Measurements from ENCODE around the gene ADPRS. TPM values are rescaled to one million over a fixed set of nuclear protein-coding genes. Genes with fewer than 3 reads are reported as not detected.
A peak's percentile ranks its signal among the peaks of the same experiment; 100 is the strongest.

Gene ADPRS
- total and polyA plus RNA-seq, 9 of the 15 experiments (the other 6 are each of a cell fraction or from before 2014, with no cell fraction given): 5.9 to 40.0 (median 27.4) TPM

DNA sequence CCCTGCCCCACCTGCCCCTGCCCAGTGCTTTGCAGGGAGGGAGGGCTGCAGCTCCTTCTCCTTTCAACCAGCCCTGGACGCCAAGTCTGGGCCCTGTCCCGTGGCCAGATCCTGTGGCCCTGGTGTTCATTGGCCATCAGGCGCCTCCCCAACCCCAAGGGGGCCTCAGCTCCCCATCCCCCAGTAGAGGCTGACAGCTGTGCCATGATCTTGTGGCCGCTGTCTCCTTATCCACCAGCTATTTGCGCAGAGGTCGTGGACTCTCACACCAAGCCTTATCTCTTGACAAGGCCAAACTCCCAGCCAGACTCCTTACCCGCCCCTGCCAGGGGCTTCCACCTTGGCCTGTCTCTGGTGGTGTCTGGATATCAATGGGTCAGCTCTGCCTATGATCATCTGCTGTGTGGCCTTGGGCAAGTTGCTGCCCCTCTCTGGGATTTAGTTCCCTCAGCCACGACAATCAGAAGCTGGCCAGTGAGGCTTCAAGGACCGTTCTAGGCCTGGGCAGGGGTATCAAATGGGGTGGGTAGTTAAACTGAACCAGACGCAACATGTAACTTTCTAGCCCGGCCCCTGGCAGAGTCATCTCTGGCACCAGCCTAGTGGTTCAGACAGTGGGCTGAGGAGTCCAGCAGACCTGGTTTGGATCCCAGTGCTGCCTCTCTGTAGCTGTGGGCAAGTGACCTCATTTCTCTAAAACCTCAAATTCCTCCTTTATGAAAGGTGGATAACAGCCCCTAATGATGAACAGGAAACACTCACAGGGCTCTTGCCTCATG, 39.6 kb downstream of the ADPRS start (continued):
- TF ChIP-seq, protein P1, sequence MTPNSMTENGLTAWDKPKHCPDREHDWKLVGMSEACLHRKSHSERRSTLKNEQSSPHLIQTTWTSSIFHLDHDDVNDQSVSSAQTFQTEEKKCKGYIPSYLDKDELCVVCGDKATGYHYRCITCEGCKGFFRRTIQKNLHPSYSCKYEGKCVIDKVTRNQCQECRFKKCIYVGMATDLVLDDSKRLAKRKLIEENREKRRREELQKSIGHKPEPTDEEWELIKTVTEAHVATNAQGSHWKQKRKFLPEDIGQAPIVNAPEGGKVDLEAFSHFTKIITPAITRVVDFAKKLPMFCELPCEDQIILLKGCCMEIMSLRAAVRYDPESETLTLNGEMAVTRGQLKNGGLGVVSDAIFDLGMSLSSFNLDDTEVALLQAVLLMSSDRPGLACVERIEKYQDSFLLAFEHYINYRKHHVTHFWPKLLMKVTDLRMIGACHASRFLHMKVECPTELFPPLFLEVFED (CRISPR knock-in tag; conservative IDR thresholded peaks at IDR 0.05): no peak
- no peak for TF ChIP-seq PTRF (tag; IDR thresholded peaks at IDR 0.05)
- no peak for TF ChIP-seq SIN3A (IDR thresholded peaks at IDR 0.05; ENCODE audit: borderline replicate concordance in 2 of 2, control insufficient read depth in 1 of 2, low read depth in 2 of 2, low read length in 2 of 2)
- no peak for TF ChIP-seq BACH1 (tag; IDR thresholded peaks at IDR 0.05)
- TF ChIP-seq SREBF2 (CRISPR knock-in tag; IDR thresholded peaks at IDR 0.05): no peak
- TF ChIP-seq STAT5A (IDR thresholded peaks at IDR 0.05; ENCODE audit: borderline replicate concordance, low read length): no peak
- no peak for TF ChIP-seq L3MBTL2 (IDR thresholded peaks at IDR 0.05)
- TF ChIP-seq MCM7 (IDR thresholded peaks at IDR 0.05): no peak
- TF ChIP-seq, protein P2, sequence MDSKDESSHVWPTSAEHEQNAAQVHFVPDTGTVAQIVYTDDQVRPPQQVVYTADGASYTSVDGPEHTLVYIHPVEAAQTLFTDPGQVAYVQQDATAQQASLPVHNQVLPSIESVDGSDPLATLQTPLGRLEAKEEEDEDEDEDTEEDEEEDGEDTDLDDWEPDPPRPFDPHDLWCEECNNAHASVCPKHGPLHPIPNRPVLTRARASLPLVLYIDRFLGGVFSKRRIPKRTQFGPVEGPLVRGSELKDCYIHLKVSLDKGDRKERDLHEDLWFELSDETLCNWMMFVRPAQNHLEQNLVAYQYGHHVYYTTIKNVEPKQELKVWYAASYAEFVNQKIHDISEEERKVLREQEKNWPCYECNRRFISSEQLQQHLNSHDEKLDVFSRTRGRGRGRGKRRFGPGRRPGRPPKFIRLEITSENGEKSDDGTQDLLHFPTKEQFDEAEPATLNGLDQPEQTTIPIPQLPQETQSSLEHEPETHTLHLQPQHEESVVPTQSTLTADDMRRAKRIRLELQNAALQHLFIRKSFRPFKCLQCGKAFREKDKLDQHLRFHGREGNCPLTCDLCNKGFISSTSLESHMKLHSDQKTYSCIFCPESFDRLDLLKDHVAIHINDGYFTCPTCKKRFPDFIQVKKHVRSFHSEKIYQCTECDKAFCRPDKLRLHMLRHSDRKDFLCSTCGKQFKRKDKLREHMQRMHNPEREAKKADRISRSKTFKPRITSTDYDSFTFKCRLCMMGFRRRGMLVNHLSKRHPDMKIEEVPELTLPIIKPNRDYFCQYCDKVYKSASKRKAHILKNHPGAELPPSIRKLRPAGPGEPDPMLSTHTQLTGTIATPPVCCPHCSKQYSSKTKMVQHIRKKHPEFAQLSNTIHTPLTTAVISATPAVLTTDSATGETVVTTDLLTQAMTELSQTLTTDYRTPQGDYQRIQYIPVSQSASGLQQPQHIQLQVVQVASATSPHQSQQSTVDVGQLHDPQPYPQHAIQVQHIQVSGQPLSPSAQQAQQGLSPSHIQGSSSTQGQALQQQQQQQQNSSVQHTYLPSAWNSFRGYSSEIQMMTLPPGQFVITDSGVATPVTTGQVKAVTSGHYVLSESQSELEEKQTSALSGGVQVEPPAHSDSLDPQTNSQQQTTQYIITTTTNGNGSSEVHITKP (IDR thresholded peaks at IDR 0.05; ENCODE audit: partially characterized antibody): no peak
- no peak for TF ChIP-seq NR2C2 (CRISPR knock-in tag; IDR thresholded peaks at IDR 0.05)
- no peak for TF ChIP-seq NR2C2 (tag; IDR thresholded peaks at IDR 0.05)
- no peak for TF ChIP-seq MCM5 (IDR thresholded peaks at IDR 0.05; ENCODE audit: low read depth)
- TF ChIP-seq, protein P3, sequence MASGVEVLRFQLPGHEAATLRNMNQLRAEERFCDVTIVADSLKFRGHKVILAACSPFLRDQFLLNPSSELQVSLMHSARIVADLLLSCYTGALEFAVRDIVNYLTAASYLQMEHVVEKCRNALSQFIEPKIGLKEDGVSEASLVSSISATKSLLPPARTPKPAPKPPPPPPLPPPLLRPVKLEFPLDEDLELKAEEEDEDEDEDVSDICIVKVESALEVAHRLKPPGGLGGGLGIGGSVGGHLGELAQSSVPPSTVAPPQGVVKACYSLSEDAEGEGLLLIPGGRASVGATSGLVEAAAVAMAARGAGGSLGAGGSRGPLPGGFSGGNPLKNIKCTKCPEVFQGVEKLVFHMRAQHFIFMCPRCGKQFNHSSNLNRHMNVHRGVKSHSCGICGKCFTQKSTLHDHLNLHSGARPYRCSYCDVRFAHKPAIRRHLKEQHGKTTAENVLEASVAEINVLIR (CRISPR knock-in tag; IDR thresholded peaks at IDR 0.05): no peak
- TF ChIP-seq DPF2 (IDR thresholded peaks at IDR 0.05): 0 out of 2 replicates have a peak, but pooled peaks have one; percentile 33
- no peak for TF ChIP-seq ZC3H11A (IDR thresholded peaks at IDR 0.05; ENCODE audit: low read depth, low read length)
- no peak for TF ChIP-seq JUNB (CRISPR knock-in tag; conservative IDR thresholded peaks at IDR 0.05)
- TF ChIP-seq FOS (IDR thresholded peaks at IDR 0.05; ENCODE audit: extremely low read depth, insufficient read length): no peak
- TF ChIP-seq ZNF76 (CRISPR knock-in tag; IDR thresholded peaks at IDR 0.05; ENCODE audit: borderline replicate concordance): no peak
- TF ChIP-seq ZNF197 (CRISPR knock-in tag; IDR thresholded peaks at IDR 0.05; ENCODE audit: low read depth): no peak
- TF ChIP-seq WHSC1 (IDR thresholded peaks at IDR 0.05; ENCODE audit: low read length): no peak
- TF ChIP-seq HDAC2 (IDR thresholded peaks at IDR 0.05): no peak
- no peak for TF ChIP-seq ZNF133 (CRISPR knock-in tag; IDR thresholded peaks at IDR 0.05)
- TF ChIP-seq ARID2 (IDR thresholded peaks at IDR 0.05): no peak
- TF ChIP-seq KDM5B (IDR thresholded peaks at IDR 0.05; ENCODE audit: insufficient replicate concordance, low read depth, low read length): no peak
- TF ChIP-seq TFAM (CRISPR knock-in tag; conservative IDR thresholded peaks at IDR 0.05): no peak
